Fibroblast of lung (primary cell): ENCODE measurements around the gene SNX32. TPM values are rescaled to one million over a fixed set of nuclear protein-coding genes. Genes with fewer than 3 reads are reported as not detected.

Experiments
- DNase-seq, 2 donors: peaks; one replicate each; pipeline versions ENCODE4 v3.0.0 to v3.0.0-alpha.2; 2010; ENCODE audit warnings: low read depth in 2 of 2
- H2AFZ ChIP-seq: 2 replicates; pipeline ENCODE4 v1.5.1; 2012; ENCODE audit warnings: low read length, control low read depth, inconsistent platforms
- H3K27ac ChIP-seq: 2 replicates; pipeline ENCODE4 v1.5.1; 2011; ENCODE audit warnings: low read length, control low read depth; ENCODE audit not compliant: insufficient read depth
- H3K27me3 ChIP-seq: 2 replicates; pipeline ENCODE4 v1.5.1; 2011; ENCODE audit warnings: mild to moderate bottlenecking, low read length; ENCODE audit not compliant: control insufficient read depth, insufficient read depth
- H3K36me3 ChIP-seq: 2 replicates; pipeline ENCODE4 v1.5.1; 2011; ENCODE audit warnings: low read length; ENCODE audit not compliant: control insufficient read depth, insufficient read depth
- H3K4me1 ChIP-seq: 2 replicates; pipeline ENCODE4 v1.5.1; 2011; ENCODE audit warnings: low read length; ENCODE audit not compliant: control insufficient read depth, insufficient read depth; ENCODE audit errors: extremely low read depth
- H3K4me2 ChIP-seq: 2 replicates; pipeline ENCODE4 v1.5.1; 2011; ENCODE audit warnings: low read length, control low read depth; ENCODE audit not compliant: insufficient read depth; ENCODE audit errors: extremely low read depth
- H3K4me3 ChIP-seq, 4 experiments: fragments of 200-600 bp in 1 of 4; sonication (generic) in 1 of 4; replicated peaks in 1 of 4; 2 replicates each; pipeline ENCODE4 v1.5.1; 2011 to 2016; ENCODE audit warnings: low read length in 4 of 4, low read depth in 3 of 4, mild to moderate bottlenecking in 3 of 4, control low read depth in 2 of 4, inconsistent platforms in 1 of 4, mixed read lengths in 1 of 4; ENCODE audit not compliant: insufficient read depth in 1 of 4; ENCODE audit errors: control extremely low read depth in 1 of 4
- H3K79me2 ChIP-seq: 2 replicates; pipeline ENCODE4 v1.5.1; 2012; ENCODE audit warnings: mild to moderate bottlenecking, low read length, inconsistent platforms; ENCODE audit not compliant: control insufficient read depth, insufficient read depth
- H3K9ac ChIP-seq: 2 replicates; pipeline ENCODE4 v1.5.1; 2011; ENCODE audit warnings: mild to moderate bottlenecking, low read length, control low read depth; ENCODE audit not compliant: insufficient read depth
- H3K9me3 ChIP-seq: 2 replicates; pipeline ENCODE4 v1.5.1; 2012; ENCODE audit warnings: low read depth, low read length; ENCODE audit not compliant: control insufficient read depth, insufficient read depth
- H4K20me1 ChIP-seq: 2 replicates; pipeline ENCODE4 v1.5.1; 2011; ENCODE audit warnings: low read length; ENCODE audit not compliant: control insufficient read depth, insufficient read depth; ENCODE audit errors: extremely low read depth
- CTCF ChIP-seq, 2 donors: IDR thresholded peaks in 1 of 2; conservative IDR thresholded peaks in 1 of 2; 1 replicate in 1 of 2; 2 replicates in 1 of 2; pipeline ENCODE4 v1.5.1; 2011 to 2012; ENCODE audit warnings: low read length in 2 of 2, control low read depth in 1 of 2, inconsistent platforms in 1 of 2, low read depth in 1 of 2, mild to moderate bottlenecking in 1 of 2
- EZH2 ChIP-seq: IDR thresholded peaks from 2 replicates; pipeline ENCODE4 v1.5.1; 2012; ENCODE audit warnings: low read length, control low read depth, mild to moderate bottlenecking; ENCODE audit errors: missing control alignments
- polyA plus RNA-seq, 2 donors: library from polyadenylated mRNA; depleted of rRNA in 1 of 2; stranded (reverse) in 1 of 2; unstranded in 1 of 2; fragments of >200 nt; gene quantifications; 2 replicates each; pipeline ENCODE4 v1.2.1, GENCODE V29; 2011 to 2012; ENCODE audit warnings: missing spikeins in 1 of 2
- total RNA-seq: library from RNA; depleted of rRNA; stranded (reverse); fragments of >200 nt; gene quantifications from 2 replicates; pipeline ENCODE4 v1.2.1, GENCODE V29; 2014

The SNX32 gene
- total and polyA plus RNA-seq, 2 donors (not counting 1 experiment from before 2014, with no cell fraction given), result 0.33 to 3.1 TPM

- Histone ChIP-seq H3K27ac (no peak overlapping the region), H3K4me3 (no peak overlapping the region), H3K9me3 (no peaks in the 10 kb centered on the region), H2AFZ (no peak overlapping the region), H3K27me3 (no peaks in the 10 kb centered on the region), H3K4me2 (no peak overlapping the region), H4K20me1 (no peaks in the 10 kb centered on the region), H3K79me2 (no peaks in the 10 kb centered on the region), H3K36me3 (no peaks in the 10 kb centered on the region), H3K4me1 (no peaks in the 10 kb centered on the region), H3K9ac (no peak overlapping the region)
- no peak for TF ChIP-seq EZH2
- no peak for TF ChIP-seq CTCF (conservative IDR thresholded peaks at IDR 0.05 in 1 of 2, IDR thresholded peaks at IDR 0.05 in 1 of 2; ENCODE audit: low read depth in 1 of 2, low read length in 2 of 2)
- no peak for DNase-seq
These were observed 18.7 kb upstream of the SNX32 start for GRCh38 chr11:65814986-65815565.

GRCh38 chr11:65816696-65817095, 17.1 kb upstream of the SNX32 start:
- no peak for TF ChIP-seq CTCF (conservative IDR thresholded peaks at IDR 0.05 in 1 of 2, IDR thresholded peaks at IDR 0.05 in 1 of 2; ENCODE audit: low read depth in 1 of 2, low read length in 2 of 2)
- Histone ChIP-seq H3K4me2 (no peak overlapping the region), H3K4me3 (peak overlapping the region in 1 of 4 experiments; percentile 65), H3K79me2 (no peaks in the 10 kb centered on the region), H3K4me1 (no peaks in the 10 kb centered on the region), H2AFZ (no peak overlapping the region), H3K9me3 (no peaks in the 10 kb centered on the region), H3K27me3 (no peaks in the 10 kb centered on the region), H4K20me1 (no peaks in the 10 kb centered on the region), H3K27ac (no peak overlapping the region), H3K36me3 (no peaks in the 10 kb centered on the region), H3K9ac (no peak overlapping the region)
- no peak for DNase-seq

- DNase-seq, result peak in 1 of 2 donors; percentile 20
- Histone ChIP-seq H3K4me3 (peak overlapping the region; percentile 52 to 70 (median 66)), H3K4me2 (peak overlapping the region; percentile 89), H3K9ac (no peak overlapping the region), H3K27me3 (no peaks in the 10 kb centered on the region), H4K20me1 (no peaks in the 10 kb centered on the region), H3K27ac (peak overlapping the region; percentile 9), H3K4me1 (no peaks in the 10 kb centered on the region), H3K36me3 (no peaks in the 10 kb centered on the region), H3K79me2 (no peaks in the 10 kb centered on the region), H2AFZ (peak overlapping the region; percentile 67), H3K9me3 (no peaks in the 10 kb centered on the region)
- TF ChIP-seq CTCF (conservative IDR thresholded peaks at IDR 0.05 in 1 of 2, IDR thresholded peaks at IDR 0.05 in 1 of 2; ENCODE audit: low read depth in 1 of 2, low read length in 2 of 2) (no peak), EZH2 (no peak)
These were observed 16.4 kb upstream of the SNX32 start for GRCh38 chr11:65817312-65817834.
